ENCODE data around the gene SURF2.

DNA sequence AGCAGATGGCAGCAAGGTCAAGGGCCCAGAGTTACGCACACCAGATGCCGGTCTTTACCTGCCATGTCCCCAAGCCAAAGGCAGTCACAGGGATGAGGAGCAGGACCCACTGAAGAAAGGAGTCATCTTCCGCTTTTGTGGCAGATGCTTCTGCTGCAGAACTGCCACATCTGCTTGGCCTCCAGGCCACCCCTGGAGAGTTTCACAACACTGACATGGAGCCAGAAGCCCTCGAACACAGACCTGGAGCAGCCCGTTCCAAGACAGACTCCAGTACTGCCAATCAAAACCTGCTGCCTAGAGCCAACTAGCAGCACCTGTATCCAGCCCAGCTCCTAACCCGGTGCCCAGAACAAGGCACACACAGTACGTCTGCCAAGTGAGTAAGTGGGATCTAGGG is 1.6 kb upstream of the SURF2 start:
- TF ChIP-seq, protein P1, sequence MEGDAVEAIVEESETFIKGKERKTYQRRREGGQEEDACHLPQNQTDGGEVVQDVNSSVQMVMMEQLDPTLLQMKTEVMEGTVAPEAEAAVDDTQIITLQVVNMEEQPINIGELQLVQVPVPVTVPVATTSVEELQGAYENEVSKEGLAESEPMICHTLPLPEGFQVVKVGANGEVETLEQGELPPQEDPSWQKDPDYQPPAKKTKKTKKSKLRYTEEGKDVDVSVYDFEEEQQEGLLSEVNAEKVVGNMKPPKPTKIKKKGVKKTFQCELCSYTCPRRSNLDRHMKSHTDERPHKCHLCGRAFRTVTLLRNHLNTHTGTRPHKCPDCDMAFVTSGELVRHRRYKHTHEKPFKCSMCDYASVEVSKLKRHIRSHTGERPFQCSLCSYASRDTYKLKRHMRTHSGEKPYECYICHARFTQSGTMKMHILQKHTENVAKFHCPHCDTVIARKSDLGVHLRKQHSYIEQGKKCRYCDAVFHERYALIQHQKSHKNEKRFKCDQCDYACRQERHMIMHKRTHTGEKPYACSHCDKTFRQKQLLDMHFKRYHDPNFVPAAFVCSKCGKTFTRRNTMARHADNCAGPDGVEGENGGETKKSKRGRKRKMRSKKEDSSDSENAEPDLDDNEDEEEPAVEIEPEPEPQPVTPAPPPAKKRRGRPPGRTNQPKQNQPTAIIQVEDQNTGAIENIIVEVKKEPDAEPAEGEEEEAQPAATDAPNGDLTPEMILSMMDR (conservative IDR thresholded peaks at IDR 0.05; ENCODE audit: low read depth in 2 of 2): no peak
- TF ChIP-seq EZH2phosphoT487 (IDR thresholded peaks at IDR 0.05; ENCODE audit: unreplicated experiment) (no peak), CREB1 (CRISPR knock-in tag; IDR thresholded peaks at IDR 0.05; ENCODE audit: low read depth) (no peak), POLR2AphosphoS5 (IDR thresholded peaks at IDR 0.05; ENCODE audit: low read depth) (no peak), ZNF331 (CRISPR knock-in tag; IDR thresholded peaks at IDR 0.05; ENCODE audit: low read depth) (no peak), EZH2 (IDR thresholded peaks at IDR 0.05; ENCODE audit: low read depth, unreplicated experiment) (no peak), JUNB (IDR thresholded peaks at IDR 0.05; ENCODE audit: unreplicated experiment) (no peak), STAT1 (IDR thresholded peaks at IDR 0.05; ENCODE audit: unreplicated experiment) (no peak), NANOG (IDR thresholded peaks at IDR 0.05; ENCODE audit: borderline replicate concordance) (no peak), ZNF114 (CRISPR knock-in tag; IDR thresholded peaks at IDR 0.05) (no peak)
- TF ChIP-seq, protein P2, sequence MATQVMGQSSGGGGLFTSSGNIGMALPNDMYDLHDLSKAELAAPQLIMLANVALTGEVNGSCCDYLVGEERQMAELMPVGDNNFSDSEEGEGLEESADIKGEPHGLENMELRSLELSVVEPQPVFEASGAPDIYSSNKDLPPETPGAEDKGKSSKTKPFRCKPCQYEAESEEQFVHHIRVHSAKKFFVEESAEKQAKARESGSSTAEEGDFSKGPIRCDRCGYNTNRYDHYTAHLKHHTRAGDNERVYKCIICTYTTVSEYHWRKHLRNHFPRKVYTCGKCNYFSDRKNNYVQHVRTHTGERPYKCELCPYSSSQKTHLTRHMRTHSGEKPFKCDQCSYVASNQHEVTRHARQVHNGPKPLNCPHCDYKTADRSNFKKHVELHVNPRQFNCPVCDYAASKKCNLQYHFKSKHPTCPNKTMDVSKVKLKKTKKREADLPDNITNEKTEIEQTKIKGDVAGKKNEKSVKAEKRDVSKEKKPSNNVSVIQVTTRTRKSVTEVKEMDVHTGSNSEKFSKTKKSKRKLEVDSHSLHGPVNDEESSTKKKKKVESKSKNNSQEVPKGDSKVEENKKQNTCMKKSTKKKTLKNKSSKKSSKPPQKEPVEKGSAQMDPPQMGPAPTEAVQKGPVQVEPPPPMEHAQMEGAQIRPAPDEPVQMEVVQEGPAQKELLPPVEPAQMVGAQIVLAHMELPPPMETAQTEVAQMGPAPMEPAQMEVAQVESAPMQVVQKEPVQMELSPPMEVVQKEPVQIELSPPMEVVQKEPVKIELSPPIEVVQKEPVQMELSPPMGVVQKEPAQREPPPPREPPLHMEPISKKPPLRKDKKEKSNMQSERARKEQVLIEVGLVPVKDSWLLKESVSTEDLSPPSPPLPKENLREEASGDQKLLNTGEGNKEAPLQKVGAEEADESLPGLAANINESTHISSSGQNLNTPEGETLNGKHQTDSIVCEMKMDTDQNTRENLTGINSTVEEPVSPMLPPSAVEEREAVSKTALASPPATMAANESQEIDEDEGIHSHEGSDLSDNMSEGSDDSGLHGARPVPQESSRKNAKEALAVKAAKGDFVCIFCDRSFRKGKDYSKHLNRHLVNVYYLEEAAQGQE (IDR thresholded peaks at IDR 0.05; ENCODE audit: unreplicated experiment): no peak
- TF ChIP-seq, protein P3, sequence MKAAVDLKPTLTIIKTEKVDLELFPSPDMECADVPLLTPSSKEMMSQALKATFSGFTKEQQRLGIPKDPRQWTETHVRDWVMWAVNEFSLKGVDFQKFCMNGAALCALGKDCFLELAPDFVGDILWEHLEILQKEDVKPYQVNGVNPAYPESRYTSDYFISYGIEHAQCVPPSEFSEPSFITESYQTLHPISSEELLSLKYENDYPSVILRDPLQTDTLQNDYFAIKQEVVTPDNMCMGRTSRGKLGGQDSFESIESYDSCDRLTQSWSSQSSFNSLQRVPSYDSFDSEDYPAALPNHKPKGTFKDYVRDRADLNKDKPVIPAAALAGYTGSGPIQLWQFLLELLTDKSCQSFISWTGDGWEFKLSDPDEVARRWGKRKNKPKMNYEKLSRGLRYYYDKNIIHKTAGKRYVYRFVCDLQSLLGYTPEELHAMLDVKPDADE (IDR thresholded peaks at IDR 0.05): no peak
- TF ChIP-seq, protein P4, sequence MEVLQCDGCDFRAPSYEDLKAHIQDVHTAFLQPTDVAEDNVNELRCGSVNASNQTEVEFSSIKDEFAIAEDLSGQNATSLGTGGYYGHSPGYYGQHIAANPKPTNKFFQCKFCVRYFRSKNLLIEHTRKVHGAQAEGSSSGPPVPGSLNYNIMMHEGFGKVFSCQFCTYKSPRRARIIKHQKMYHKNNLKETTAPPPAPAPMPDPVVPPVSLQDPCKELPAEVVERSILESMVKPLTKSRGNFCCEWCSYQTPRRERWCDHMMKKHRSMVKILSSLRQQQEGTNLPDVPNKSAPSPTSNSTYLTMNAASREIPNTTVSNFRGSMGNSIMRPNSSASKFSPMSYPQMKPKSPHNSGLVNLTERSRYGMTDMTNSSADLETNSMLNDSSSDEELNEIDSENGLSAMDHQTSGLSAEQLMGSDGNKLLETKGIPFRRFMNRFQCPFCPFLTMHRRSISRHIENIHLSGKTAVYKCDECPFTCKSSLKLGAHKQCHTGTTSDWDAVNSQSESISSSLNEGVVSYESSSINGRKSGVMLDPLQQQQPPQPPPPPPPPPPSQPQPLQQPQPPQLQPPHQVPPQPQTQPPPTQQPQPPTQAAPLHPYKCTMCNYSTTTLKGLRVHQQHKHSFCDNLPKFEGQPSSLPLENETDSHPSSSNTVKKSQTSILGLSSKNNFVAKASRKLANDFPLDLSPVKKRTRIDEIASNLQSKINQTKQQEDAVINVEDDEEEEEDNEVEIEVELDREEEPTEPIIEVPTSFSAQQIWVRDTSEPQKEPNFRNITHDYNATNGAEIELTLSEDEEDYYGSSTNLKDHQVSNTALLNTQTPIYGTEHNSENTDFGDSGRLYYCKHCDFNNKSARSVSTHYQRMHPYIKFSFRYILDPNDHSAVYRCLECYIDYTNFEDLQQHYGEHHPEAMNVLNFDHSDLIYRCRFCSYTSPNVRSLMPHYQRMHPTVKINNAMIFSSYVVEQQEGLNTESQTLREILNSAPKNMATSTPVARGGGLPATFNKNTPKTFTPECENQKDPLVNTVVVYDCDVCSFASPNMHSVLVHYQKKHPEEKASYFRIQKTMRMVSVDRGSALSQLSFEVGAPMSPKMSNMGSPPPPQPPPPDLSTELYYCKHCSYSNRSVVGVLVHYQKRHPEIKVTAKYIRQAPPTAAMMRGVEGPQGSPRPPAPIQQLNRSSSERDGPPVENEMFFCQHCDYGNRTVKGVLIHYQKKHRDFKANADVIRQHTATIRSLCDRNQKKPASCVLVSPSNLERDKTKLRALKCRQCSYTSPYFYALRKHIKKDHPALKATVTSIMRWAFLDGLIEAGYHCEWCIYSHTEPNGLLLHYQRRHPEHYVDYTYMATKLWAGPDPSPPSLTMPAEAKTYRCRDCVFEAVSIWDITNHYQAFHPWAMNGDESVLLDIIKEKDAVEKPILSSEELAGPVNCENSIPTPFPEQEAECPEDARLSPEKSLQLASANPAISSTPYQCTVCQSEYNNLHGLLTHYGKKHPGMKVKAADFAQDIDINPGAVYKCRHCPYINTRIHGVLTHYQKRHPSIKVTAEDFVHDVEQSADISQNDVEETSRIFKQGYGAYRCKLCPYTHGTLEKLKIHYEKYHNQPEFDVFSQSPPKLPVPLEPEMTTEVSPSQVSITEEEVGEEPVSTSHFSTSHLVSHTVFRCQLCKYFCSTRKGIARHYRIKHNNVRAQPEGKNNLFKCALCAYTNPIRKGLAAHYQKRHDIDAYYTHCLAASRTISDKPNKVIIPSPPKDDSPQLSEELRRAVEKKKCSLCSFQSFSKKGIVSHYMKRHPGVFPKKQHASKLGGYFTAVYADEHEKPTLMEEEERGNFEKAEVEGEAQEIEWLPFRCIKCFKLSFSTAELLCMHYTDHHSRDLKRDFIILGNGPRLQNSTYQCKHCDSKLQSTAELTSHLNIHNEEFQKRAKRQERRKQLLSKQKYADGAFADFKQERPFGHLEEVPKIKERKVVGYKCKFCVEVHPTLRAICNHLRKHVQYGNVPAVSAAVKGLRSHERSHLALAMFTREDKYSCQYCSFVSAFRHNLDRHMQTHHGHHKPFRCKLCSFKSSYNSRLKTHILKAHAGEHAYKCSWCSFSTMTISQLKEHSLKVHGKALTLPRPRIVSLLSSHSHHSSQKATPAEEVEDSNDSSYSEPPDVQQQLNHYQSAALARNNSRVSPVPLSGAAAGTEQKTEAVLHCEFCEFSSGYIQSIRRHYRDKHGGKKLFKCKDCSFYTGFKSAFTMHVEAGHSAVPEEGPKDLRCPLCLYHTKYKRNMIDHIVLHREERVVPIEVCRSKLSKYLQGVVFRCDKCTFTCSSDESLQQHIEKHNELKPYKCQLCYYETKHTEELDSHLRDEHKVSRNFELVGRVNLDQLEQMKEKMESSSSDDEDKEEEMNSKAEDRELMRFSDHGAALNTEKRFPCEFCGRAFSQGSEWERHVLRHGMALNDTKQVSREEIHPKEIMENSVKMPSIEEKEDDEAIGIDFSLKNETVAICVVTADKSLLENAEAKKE (CRISPR knock-in tag; IDR thresholded peaks at IDR 0.05): no peak
